ENCODE measurements around the gene CAPN11.

DNA sequence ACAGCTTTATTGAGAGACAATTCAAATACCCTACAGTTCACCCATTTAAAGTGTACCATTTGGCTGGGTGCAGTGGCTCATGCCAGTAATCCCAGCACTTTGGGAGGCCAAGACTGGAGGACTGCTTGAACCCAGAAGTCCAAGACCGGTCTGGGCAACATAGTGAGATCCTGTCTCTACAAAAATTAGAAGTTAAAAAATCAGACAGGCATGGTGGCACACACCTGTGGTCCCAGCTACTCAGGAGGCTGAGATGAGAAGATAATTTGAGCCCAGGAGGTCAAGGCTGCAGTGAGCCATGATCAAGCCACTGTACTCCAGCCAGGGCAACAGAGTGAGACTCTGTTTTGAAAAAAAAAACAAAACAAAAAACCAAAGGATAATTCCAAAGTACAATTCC is 8.9 kb downstream of the CAPN11 start:
- TF ChIP-seq, protein P1, sequence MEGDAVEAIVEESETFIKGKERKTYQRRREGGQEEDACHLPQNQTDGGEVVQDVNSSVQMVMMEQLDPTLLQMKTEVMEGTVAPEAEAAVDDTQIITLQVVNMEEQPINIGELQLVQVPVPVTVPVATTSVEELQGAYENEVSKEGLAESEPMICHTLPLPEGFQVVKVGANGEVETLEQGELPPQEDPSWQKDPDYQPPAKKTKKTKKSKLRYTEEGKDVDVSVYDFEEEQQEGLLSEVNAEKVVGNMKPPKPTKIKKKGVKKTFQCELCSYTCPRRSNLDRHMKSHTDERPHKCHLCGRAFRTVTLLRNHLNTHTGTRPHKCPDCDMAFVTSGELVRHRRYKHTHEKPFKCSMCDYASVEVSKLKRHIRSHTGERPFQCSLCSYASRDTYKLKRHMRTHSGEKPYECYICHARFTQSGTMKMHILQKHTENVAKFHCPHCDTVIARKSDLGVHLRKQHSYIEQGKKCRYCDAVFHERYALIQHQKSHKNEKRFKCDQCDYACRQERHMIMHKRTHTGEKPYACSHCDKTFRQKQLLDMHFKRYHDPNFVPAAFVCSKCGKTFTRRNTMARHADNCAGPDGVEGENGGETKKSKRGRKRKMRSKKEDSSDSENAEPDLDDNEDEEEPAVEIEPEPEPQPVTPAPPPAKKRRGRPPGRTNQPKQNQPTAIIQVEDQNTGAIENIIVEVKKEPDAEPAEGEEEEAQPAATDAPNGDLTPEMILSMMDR (IDR thresholded peaks at IDR 0.05) = no peak
- TF ChIP-seq POLR2A (IDR thresholded peaks at IDR 0.05) (no peak), EP300 (IDR thresholded peaks at IDR 0.05) (no peak)
